ENCODE data around the gene GATAD1. TPM values are rescaled to one million over a fixed set of nuclear protein-coding genes. Genes with fewer than 3 reads are reported as not detected.
"Not testable (repeated sequence)": the region's sequence is repeated elsewhere in the genome, so short reads cannot be mapped to it uniquely, and the experiment has no call there.

Gene GATAD1
- polyA plus RNA-seq, 4 donors = 32.4 to 63.4 (median 40.3) TPM

GRCh38 chr7:92435542-92435941, 11.7 kb upstream of the GATAD1 start:
- DNase-seq (ENCODE audit: low read depth in 4 of 4, low spot score in 3 of 4) = no peak

GRCh38 chr7:92436612-92437445, 10.5 kb upstream of the GATAD1 start:
- no peak for DNase-seq (ENCODE audit: low read depth in 4 of 4, low spot score in 3 of 4)

- DNase-seq (ENCODE audit: low read depth in 4 of 4, low spot score in 3 of 4) = no peak
These were observed 9.3 kb upstream of the GATAD1 start for GRCh38 chr7:92437956-92438491.

- DNase-seq (ENCODE audit: low read depth in 4 of 4, low spot score in 3 of 4) = not testable (repeated sequence)
These were observed 4.6 kb upstream of the GATAD1 start for GRCh38 chr7:92442720-92443119.

GRCh38 chr7:92446869-92447344, 375 bp upstream of the GATAD1 start:
- no peak for DNase-seq (ENCODE audit: low read depth in 4 of 4, low spot score in 3 of 4)

- DNase-seq (ENCODE audit: low read depth in 4 of 4, low spot score in 3 of 4) = peak in 2 of 4 donors; percentile 35 to 47
These were observed 994 bp downstream of the GATAD1 start for GRCh38 chr7:92448205-92448747.

- DNase-seq (ENCODE audit: low read depth in 4 of 4, low spot score in 3 of 4) = no peak
These were observed 4.4 kb downstream of the GATAD1 start for GRCh38 chr7:92451645-92452044.

GRCh38 chr7:92456236-92456635, 9.0 kb downstream of the GATAD1 start:
- DNase-seq (ENCODE audit: low read depth in 4 of 4, low spot score in 3 of 4) = no peak

- DNase-seq (ENCODE audit: low read depth in 4 of 4, low spot score in 3 of 4) = no peak
These were observed 12.8 kb downstream of the GATAD1 start for GRCh38 chr7:92460109-92460508.

GRCh38 chr7:92460510-92460909, 13.2 kb downstream of the GATAD1 start:
- no peak for DNase-seq (ENCODE audit: low read depth in 4 of 4, low spot score in 3 of 4)

GRCh38 chr7:92461027-92462003, 14.0 kb downstream of the GATAD1 start:
- DNase-seq (ENCODE audit: low read depth in 4 of 4, low spot score in 3 of 4) = peak in 2 of 4 donors; percentile 5 to 7

- no peak for DNase-seq (ENCODE audit: low read depth in 4 of 4, low spot score in 3 of 4)
These were observed 15.3 kb downstream of the GATAD1 start for GRCh38 chr7:92462560-92462959.

GRCh38 chr7:92464515-92464914, 17.2 kb downstream of the GATAD1 start:
- no peak for DNase-seq (ENCODE audit: low read depth in 4 of 4, low spot score in 3 of 4)

- no peak for DNase-seq (ENCODE audit: low read depth in 4 of 4, low spot score in 3 of 4)
These were observed 19.4 kb downstream of the GATAD1 start for GRCh38 chr7:92466682-92467081.

GRCh38 chr7:92468589-92468988, 21.3 kb downstream of the GATAD1 start:
- not testable (repeated sequence) for DNase-seq (ENCODE audit: low read depth in 4 of 4, low spot score in 3 of 4)

GRCh38 chr7:92473989-92474388, 26.7 kb downstream of the GATAD1 start:
- DNase-seq (ENCODE audit: low read depth in 4 of 4, low spot score in 3 of 4) = not testable (repeated sequence)

- DNase-seq (ENCODE audit: low read depth in 4 of 4, low spot score in 3 of 4) = not testable (repeated sequence)
These were observed 28.0 kb downstream of the GATAD1 start for GRCh38 chr7:92475261-92475770.

- DNase-seq (ENCODE audit: low read depth in 4 of 4, low spot score in 3 of 4) = not testable (repeated sequence)
These were observed 28.7 kb downstream of the GATAD1 start for GRCh38 chr7:92475851-92476590.

- not testable (repeated sequence) for DNase-seq (ENCODE audit: low read depth in 4 of 4, low spot score in 3 of 4)
These were observed 30.4 kb downstream of the GATAD1 start, which contains the start of gene ERVW-1 for GRCh38 chr7:92477681-92478080. Gene ERVW-1 (minus strand): TSS chr7:92477946. CDS start chr7:92470381, 7,565 bp downstream.
